Natural killer cell (primary cell): ENCODE results near the gene PTGDR. TPM values are rescaled to one million over a fixed set of nuclear protein-coding genes. Genes with fewer than 3 reads are reported as not detected.

ENCODE experiments used
- ATAC-seq, 3 donors: fragments of 150-1000 bp in 2 of 3; fragments of 200-7000 bp in 1 of 3; cut with Tn5 transposase; 1 replicate in 1 of 3; 2 replicates in 2 of 3; pipeline ENCODE4 v1.10.0; 2021; ENCODE audit warnings: mild to moderate bottlenecking in 2 of 3, moderate library complexity in 2 of 3
- DNase-seq, 2 donors: peaks; one replicate each; pipeline versions ENCODE4 v3.0.0 to v3.0.0-alpha.2; 2013 to 2021; ENCODE audit warnings: mixed read lengths in 1 of 2
- H3K27ac ChIP-seq: one replicate; pipeline ENCODE4 v1.5.1; 2013; ENCODE audit warnings: mild to moderate bottlenecking, low read length
- H3K27me3 ChIP-seq: one replicate; pipeline ENCODE4 v1.6.1; 2013; ENCODE audit warnings: low read length; ENCODE audit not compliant: control insufficient read depth, insufficient read depth
- H3K36me3 ChIP-seq: one replicate; pipeline ENCODE4 v1.6.1; 2013; ENCODE audit warnings: low read length; ENCODE audit not compliant: control insufficient read depth, insufficient read depth
- H3K4me1 ChIP-seq: one replicate; pipeline ENCODE4 v1.6.1; 2013; ENCODE audit warnings: low read length; ENCODE audit not compliant: control insufficient read depth, insufficient read depth
- H3K4me3 ChIP-seq: one replicate; pipeline ENCODE4 v1.5.1; 2013; ENCODE audit warnings: low read length
- H3K9me3 ChIP-seq: one replicate; pipeline ENCODE4 v1.6.1; 2013; ENCODE audit warnings: low read length; ENCODE audit not compliant: control insufficient read depth, insufficient read depth
- H3K27ac Mint-ChIP-seq, 2 donors: one replicate each; pipeline ENCODE4 v1.8.0; 2022; ENCODE audit warnings: mild to moderate bottlenecking in 2 of 2, mixed read lengths in 2 of 2, moderate library complexity in 1 of 2
- H3K27me3 Mint-ChIP-seq, 2 donors: one replicate each; pipeline ENCODE4 v1.8.0; 2022; ENCODE audit warnings: low read depth in 2 of 2, mixed read lengths in 2 of 2
- H3K36me3 Mint-ChIP-seq: one replicate; pipeline ENCODE4 v1.8.0; 2022; ENCODE audit warnings: mixed read lengths
- H3K4me1 Mint-ChIP-seq, 2 donors: one replicate each; pipeline ENCODE4 v1.8.0; 2022; ENCODE audit warnings: mixed read lengths in 2 of 2
- H3K4me3 Mint-ChIP-seq: one replicate; pipeline ENCODE4 v1.8.0; 2022; ENCODE audit warnings: mild to moderate bottlenecking, moderate library complexity, mixed read lengths
- H3K9me3 Mint-ChIP-seq, 2 donors: one replicate each; pipeline ENCODE4 v1.8.0; 2022; ENCODE audit warnings: mixed read lengths in 2 of 2
- WGBS: methylation state at CpG from one replicate; pipeline ENCODE4 v1.1.7; 2013; ENCODE audit warnings: missing lambda C conversion rate; ENCODE audit not compliant: insufficient coverage; 5-methylcytosine and 5-hydroxymethylcytosine counted together
- intact Hi-C: fragments of 100-400 bp; cut with micrococcal nuclease; formaldehyde crosslinking; loops from one replicate; pipeline ENCODE4 v1.14.2; 2022
- total RNA-seq, 4 donors: library from RNA; stranded (reverse); fragments of 120-200 nt in 1 of 4; gene quantifications; one replicate each; pipeline versions ENCODE4 v1.2.3 to v1.2.4, GENCODE V29; 2013 to 2022
- TF ChIP-seq, protein P1 (sequence below): fragments of 200-600 bp; IDR thresholded peaks from one replicate; pipeline ENCODE4 v1.8.0; 2022; ENCODE audit warnings: antibody characterized with exemption

PTGDR gene
- total RNA-seq, 3 donors from 2014 or later (not counting 1 experiment from before 2014, with no cell fraction given), result 106 to 140 (median 112) TPM

GRCh38 chr14:52318062-52318461 lies 50.6 kb downstream of the PTGDR start:
- peaks cover 4 to 5% of the 10 kb centered on the region in 2 donors for H3K9me3 Mint-ChIP-seq
- TF ChIP-seq, protein P1, sequence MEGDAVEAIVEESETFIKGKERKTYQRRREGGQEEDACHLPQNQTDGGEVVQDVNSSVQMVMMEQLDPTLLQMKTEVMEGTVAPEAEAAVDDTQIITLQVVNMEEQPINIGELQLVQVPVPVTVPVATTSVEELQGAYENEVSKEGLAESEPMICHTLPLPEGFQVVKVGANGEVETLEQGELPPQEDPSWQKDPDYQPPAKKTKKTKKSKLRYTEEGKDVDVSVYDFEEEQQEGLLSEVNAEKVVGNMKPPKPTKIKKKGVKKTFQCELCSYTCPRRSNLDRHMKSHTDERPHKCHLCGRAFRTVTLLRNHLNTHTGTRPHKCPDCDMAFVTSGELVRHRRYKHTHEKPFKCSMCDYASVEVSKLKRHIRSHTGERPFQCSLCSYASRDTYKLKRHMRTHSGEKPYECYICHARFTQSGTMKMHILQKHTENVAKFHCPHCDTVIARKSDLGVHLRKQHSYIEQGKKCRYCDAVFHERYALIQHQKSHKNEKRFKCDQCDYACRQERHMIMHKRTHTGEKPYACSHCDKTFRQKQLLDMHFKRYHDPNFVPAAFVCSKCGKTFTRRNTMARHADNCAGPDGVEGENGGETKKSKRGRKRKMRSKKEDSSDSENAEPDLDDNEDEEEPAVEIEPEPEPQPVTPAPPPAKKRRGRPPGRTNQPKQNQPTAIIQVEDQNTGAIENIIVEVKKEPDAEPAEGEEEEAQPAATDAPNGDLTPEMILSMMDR, result no peak
- peak in 2 of 3 donors; percentile 8 to 13 for ATAC-seq

DNA sequence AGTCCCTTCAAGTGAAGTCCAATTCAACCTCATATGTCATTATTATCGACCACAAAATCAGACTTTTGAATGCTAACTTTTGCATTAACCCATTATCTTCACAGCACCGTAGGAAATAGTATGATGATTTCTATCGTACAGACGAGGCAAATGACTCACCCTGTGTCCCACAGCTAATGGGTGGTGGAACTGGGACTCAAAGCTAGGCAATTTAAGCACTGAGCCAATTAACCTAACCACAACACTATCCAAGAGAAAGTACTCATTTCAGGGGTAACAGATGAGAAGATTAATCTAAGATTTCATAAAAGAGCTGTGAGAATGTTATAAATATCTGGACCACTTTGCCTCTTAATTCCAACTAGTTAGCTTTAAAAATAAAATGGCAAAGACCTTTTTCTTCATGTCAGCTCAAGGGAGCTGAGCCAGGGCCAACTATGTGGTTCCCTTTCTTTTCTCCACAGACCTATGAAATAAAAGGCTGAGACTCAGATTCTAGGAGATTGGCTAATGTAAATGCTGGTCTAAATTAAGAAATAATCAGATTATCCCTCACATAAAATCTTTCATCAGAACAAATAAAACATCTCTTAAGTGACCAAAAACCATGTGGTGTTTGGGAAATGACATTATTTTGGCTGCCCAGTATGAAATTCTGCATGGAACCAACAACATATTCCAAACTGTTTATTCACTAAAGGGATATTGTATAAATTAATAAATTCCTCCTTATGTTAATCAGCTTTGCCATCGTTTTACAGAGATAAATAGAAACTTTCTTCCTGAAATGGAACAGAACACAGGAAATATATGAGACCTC lies 51.5 kb downstream of the PTGDR start:
- ATAC-seq, result no peak
- peaks cover 21% of the 10 kb centered on the region for H3K4me1 ChIP-seq
- Mint-ChIP-seq H3K27ac (peak overlapping the region; percentile 95 to 99), H3K4me3 (peak overlapping the region; percentile 98), H3K4me1 (peaks cover 84 to 94% of the 10 kb centered on the region in 2 donors), H3K36me3 (peaks cover 34% of the 10 kb centered on the region), H3K9me3 (peaks cover 4 to 5% of the 10 kb centered on the region in 2 donors), H3K27me3 (no peaks in the 10 kb centered on the region)
- no peaks in the 10 kb centered on the region for H3K27me3 ChIP-seq
- H3K4me3 ChIP-seq, result peak overlapping the region; percentile 86
- TF ChIP-seq, protein P1, result no peak
- peak overlapping the region; percentile 23 for H3K27ac ChIP-seq
- no peak for DNase-seq
- intact Hi-C loops, result no loop called here
- H3K9me3 ChIP-seq, result peaks cover 9% of the 10 kb centered on the region
- peaks cover 3% of the 10 kb centered on the region for H3K36me3 ChIP-seq
- no CpG with 5 or more reads among the region's 5 CpGs for WGBS

More at GRCh38 chr14:52318062-52318461, 50.6 kb downstream of the PTGDR start:
- Mint-ChIP-seq H3K36me3 (peaks cover 34% of the 10 kb centered on the region), H3K4me3 (peak overlapping the region; percentile 98), H3K27me3 (no peaks in the 10 kb centered on the region), H3K27ac (peak overlapping the region; percentile 95 to 99), H3K4me1 (peaks cover 84 to 94% of the 10 kb centered on the region in 2 donors)
- peak overlapping the region; percentile 75 for H3K27ac ChIP-seq
- no CpG with 5 or more reads among the region's 2 CpGs for WGBS
- H3K27me3 ChIP-seq, result no peaks in the 10 kb centered on the region
- intact Hi-C loops, result no loop called here
- H3K36me3 ChIP-seq, result peaks cover 3% of the 10 kb centered on the region
- H3K4me1 ChIP-seq, result peaks cover 19% of the 10 kb centered on the region
- H3K4me3 ChIP-seq, result peak overlapping the region; percentile 86
- peaks cover 9% of the 10 kb centered on the region for H3K9me3 ChIP-seq
- peak in 1 of 2 donors; percentile 45 for DNase-seq

DNA sequence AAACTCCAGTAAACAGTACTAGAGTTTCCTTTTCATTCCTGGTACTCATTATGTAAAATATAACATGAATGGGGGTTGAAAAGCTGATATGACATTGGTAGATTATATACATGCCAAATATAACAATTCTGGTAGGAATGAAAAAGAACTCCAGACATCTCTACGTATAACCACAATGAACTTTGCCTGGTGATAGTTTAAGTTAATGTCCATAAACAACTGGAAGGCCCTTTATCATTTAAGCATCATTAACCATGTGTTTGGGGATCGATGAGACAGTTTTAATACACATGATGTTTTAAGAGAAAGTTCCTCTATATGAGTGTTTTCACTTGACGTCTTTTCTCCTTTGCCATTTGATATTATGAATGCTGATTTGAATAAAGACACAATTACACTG lies 52.4 kb downstream of the PTGDR start:
- Histone ChIP-seq H3K27ac (no peak overlapping the region), H3K27me3 (no peaks in the 10 kb centered on the region), H3K9me3 (peaks cover 9% of the 10 kb centered on the region), H3K4me3 (no peak overlapping the region), H3K36me3 (peaks cover 3% of the 10 kb centered on the region), H3K4me1 (peaks cover 30% of the 10 kb centered on the region)
- WGBS, result no CpG with 5 or more reads among the region's 3 CpGs
- no peaks in the 10 kb centered on the region for H3K27me3 Mint-ChIP-seq
- TF ChIP-seq, protein P1, result no peak
- peak overlapping the region; percentile 95 to 99 for H3K27ac Mint-ChIP-seq
- peaks cover 93 to 96% of the 10 kb centered on the region in 2 donors for H3K4me1 Mint-ChIP-seq
- no peak for ATAC-seq
- H3K4me3 Mint-ChIP-seq, result peak overlapping the region; percentile 98
- peaks cover 4 to 5% of the 10 kb centered on the region in 2 donors for H3K9me3 Mint-ChIP-seq
- H3K36me3 Mint-ChIP-seq, result peaks cover 32% of the 10 kb centered on the region
- no peak for DNase-seq
- intact Hi-C loops, result no loop called here
